H1 (cell line): Measurements from ENCODE around the gene CHI3L2. TPM values are rescaled to one million over a fixed set of nuclear protein-coding genes. Genes with fewer than 3 reads are reported as not detected.

ENCODE experiments used
- CHD7 ChIP-seq: fragments of 300-600 bp; sonication (generic); IDR thresholded peaks from 2 replicates; pipeline ENCODE4 v1.7.1; 2012; ENCODE audit warnings: low read length, moderate library complexity, mild to moderate bottlenecking, inconsistent platforms; ENCODE audit not compliant: insufficient replicate concordance
- EP300 ChIP-seq, 2 experiments: IDR thresholded peaks; 1 replicate in 1 of 2; 2 replicates in 1 of 2; pipeline ENCODE4 v1.6.1; 2011 to 2012; ENCODE audit warnings: low read depth in 2 of 2, low read length in 2 of 2, mild to moderate bottlenecking in 2 of 2, borderline replicate concordance in 1 of 2, inconsistent platforms in 1 of 2, moderate library complexity in 1 of 2
- polyA plus RNA-seq, 7 experiments: library from polyadenylated mRNA; depleted of rRNA in 3 of 7; stranded (reverse) in 5 of 7; unstranded in 2 of 7; fragments of >200 nt in 5 of 7; fragments of 200-250 nt in 2 of 7; gene quantifications; 1 replicate in 5 of 7; 2 replicates in 1 of 7; 4 replicates in 1 of 7; pipeline versions ENCODE4 v1.2.1 to v1.2.3, GENCODE V29; 2011 to 2013; ENCODE audit warnings: missing spikeins in 2 of 7, mixed read lengths in 2 of 7
- total RNA-seq: library from RNA; stranded (reverse); fragmentation: NEBNext Ultra II Directional; extraction: Animal tissue kit (Norgen Biotek cat#: 25700); gene quantifications from 2 replicates; pipeline ENCODE4 v1.2.1, GENCODE V29; 2021

CHI3L2 gene
- total and polyA plus RNA-seq, 2 of the 8 experiments (the other 6 are each of a cell fraction or from before 2014, with no cell fraction given), result not detected

GRCh38 chr1:111202707-111203623 lies 24.5 kb upstream of the CHI3L2 start (continued):
- TF ChIP-seq CHD7 (no peak), EP300 (IDR thresholded peaks at IDR 0.05; ENCODE audit: borderline replicate concordance in 1 of 2, low read depth in 2 of 2, low read length in 2 of 2) (no peak)
